SK-N-SH (cell line): ENCODE measurements around the gene SMAD5. TPM values are rescaled to one million over a fixed set of nuclear protein-coding genes. Genes with fewer than 3 reads are reported as not detected.

Source experiments
- CTCF ChIA-PET: fragments of 300-600, 350-600 bp; formaldehyde crosslinking; extraction: SDS; loops from one replicate; lab custom pipeline; 2021; lab: Yijun Ruan, JAX
- POLR2A ChIA-PET: fragments of 350-600 bp; sonication (Branson Sonifier 250); formaldehyde crosslinking; extraction: SDS; loops from one replicate; lab custom pipeline; 2020; ENCODE audit warnings: antibody characterized with exemption, inconsistent platforms; lab: Yijun Ruan, JAX
- DNase-seq: peaks from one replicate; pipeline ENCODE4 v3.0.0; 2012
- H2AFZ ChIP-seq: fragments of 200-600 bp; sonication (generic); 2 replicates; pipeline ENCODE4 v1.8.1; 2016; ENCODE audit warnings: antibody characterized with exemption, mild to moderate bottlenecking, low read depth
- H3F3A ChIP-seq: fragments of 200-600 bp; sonication (generic); replicated peaks from 2 replicates; pipeline ENCODE3; 2016; ENCODE audit warnings: antibody characterized with exemption, mild to moderate bottlenecking; ENCODE audit not compliant: insufficient read depth
- H3K27ac ChIP-seq, 2 experiments: fragments of 200-500 bp in 1 of 2; fragments of 200-600 bp in 1 of 2; sonication (Bioruptor generic) in 1 of 2; sonication (generic), shearing (Covaris generic) in 1 of 2; 2 replicates each; pipeline versions ENCODE4 v1.5.1 to v1.6.1; 2014 to 2016; ENCODE audit warnings: low read depth in 2 of 2, inconsistent platforms in 1 of 2, low read length in 1 of 2, mild to moderate bottlenecking in 1 of 2, mixed read lengths in 1 of 2
- H3K27me3 ChIP-seq: fragments of 200-600 bp; sonication (generic), shearing (Covaris generic); 2 replicates; pipeline ENCODE4 v1.6.1; 2016; ENCODE audit warnings: mixed run types; ENCODE audit not compliant: insufficient read depth
- H3K36me3 ChIP-seq, 2 experiments: fragments of 200-500 bp in 1 of 2; fragments of 200-600 bp in 1 of 2; sonication (Bioruptor generic) in 1 of 2; sonication (generic) in 1 of 2; replicated peaks in 1 of 2; 2 replicates each; pipeline versions ENCODE3 to v1.5.1; 2014 to 2016; ENCODE audit warnings: low read length in 1 of 2, mild to moderate bottlenecking in 1 of 2; ENCODE audit not compliant: insufficient read depth in 2 of 2, control insufficient read depth in 1 of 2
- H3K4me1 ChIP-seq, 2 experiments: fragments of 200-500 bp in 1 of 2; fragments of 200-600 bp in 1 of 2; sonication (Bioruptor generic) in 1 of 2; sonication (generic), shearing (Covaris generic) in 1 of 2; 2 replicates each; pipeline versions ENCODE4 v1.5.1 to v1.6.1; 2014 to 2016; ENCODE audit warnings: low read depth in 1 of 2, low read length in 1 of 2, mixed run types in 1 of 2; ENCODE audit not compliant: insufficient read depth in 2 of 2, control insufficient read depth in 1 of 2
- H3K4me2 ChIP-seq: fragments of 200-600 bp; sonication (generic), shearing (Covaris generic); 2 replicates; pipeline ENCODE4 v1.6.1; 2017; ENCODE audit warnings: mixed run types
- H3K4me3 ChIP-seq, 2 experiments: fragments of 200-500 bp in 1 of 2; fragments of 200-600 bp in 1 of 2; sonication (Bioruptor generic) in 1 of 2; sonication (generic), shearing (Covaris generic) in 1 of 2; 2 replicates each; pipeline versions ENCODE4 v1.5.1 to v1.8.1; 2014 to 2016; ENCODE audit warnings: low read depth in 2 of 2, inconsistent platforms in 1 of 2, low read length in 1 of 2, mild to moderate bottlenecking in 1 of 2, mixed read lengths in 1 of 2, moderate library complexity in 1 of 2
- H3K79me2 ChIP-seq: fragments of 200-600 bp; sonication (generic); 2 replicates; pipeline ENCODE4 v1.8.1; 2017; ENCODE audit warnings: mild to moderate bottlenecking; ENCODE audit not compliant: insufficient read depth
- H3K9ac ChIP-seq: fragments of 200-600 bp; sonication (generic); 2 replicates; pipeline ENCODE4 v1.6.1; 2017; ENCODE audit warnings: mixed run types
- H3K9me2 ChIP-seq: fragments of 200-600 bp; sonication (generic); 2 replicates; pipeline ENCODE4 v1.6.1; 2017; ENCODE audit warnings: mixed run types
- H3K9me3 ChIP-seq: fragments of 200-600 bp; sonication (generic); 2 replicates; pipeline ENCODE4 v1.6.1; 2017; ENCODE audit warnings: mixed run types, mild to moderate bottlenecking, moderate library complexity
- H4K20me1 ChIP-seq: fragments of 200-600 bp; sonication (generic); 2 replicates; pipeline ENCODE4 v1.6.1; 2017; ENCODE audit warnings: mild to moderate bottlenecking, mixed run types; ENCODE audit not compliant: insufficient read depth
- CHD2 ChIP-seq: fragments of 150-350 bp; IDR thresholded peaks from 2 replicates; pipeline ENCODE4 v1.6.1; 2018; ENCODE audit warnings: low read length; ENCODE audit not compliant: partially characterized antibody
- ELF1 ChIP-seq: IDR thresholded peaks from 2 replicates; pipeline ENCODE4 v1.4.0; 2012
- EZH2phosphoT487 ChIP-seq: fragments of 200-600 bp; sonication (generic); IDR thresholded peaks from 2 replicates; pipeline ENCODE4 v1.6.1; 2017; ENCODE audit warnings: low read depth, mixed run types, mild to moderate bottlenecking, antibody characterized with exemption, moderate library complexity, borderline replicate concordance
- FOSL2 ChIP-seq: IDR thresholded peaks from 2 replicates; pipeline ENCODE4 v1.4.0; 2012; ENCODE audit warnings: low read depth, mild to moderate bottlenecking, moderate library complexity, borderline replicate concordance
- JUND ChIP-seq: IDR thresholded peaks from 2 replicates; pipeline ENCODE4 v1.4.0; 2012
- NRF1 ChIP-seq: IDR thresholded peaks from 2 replicates; pipeline ENCODE4 v1.6.1; 2012; ENCODE audit warnings: low read depth, mild to moderate bottlenecking, low read length
- RAD21 ChIP-seq: IDR thresholded peaks from 2 replicates; pipeline ENCODE4 v1.6.1; 2012; ENCODE audit warnings: mild to moderate bottlenecking, low read length
- RCOR1 ChIP-seq: fragments of 150-350 bp; IDR thresholded peaks from 2 replicates; pipeline ENCODE4 v1.6.1; 2017; ENCODE audit warnings: antibody characterized with exemption, low read length
- TAF1 ChIP-seq: IDR thresholded peaks from 2 replicates; pipeline ENCODE4 v1.6.1; 2012; ENCODE audit warnings: low read depth, mild to moderate bottlenecking, low read length, moderate library complexity, borderline replicate concordance
- TCF12 ChIP-seq: IDR thresholded peaks from 2 replicates; pipeline ENCODE4 v1.4.0; 2012
- USF2 ChIP-seq: fragments of 150-350 bp; IDR thresholded peaks from 2 replicates; pipeline ENCODE4 v1.6.1; 2017; ENCODE audit warnings: antibody characterized with exemption, low read length, low read depth, borderline replicate concordance
- YY1 ChIP-seq: IDR thresholded peaks from 2 replicates; pipeline ENCODE4 v1.4.0; 2012; ENCODE audit warnings: low read depth, mild to moderate bottlenecking
- ZBTB33 ChIP-seq: IDR thresholded peaks from 2 replicates; pipeline ENCODE4 v1.4.0; 2012; ENCODE audit warnings: low read depth, borderline replicate concordance
- WGBS: methylation state at CpG from one replicate; pipeline ENCODE4 v1.1.6; 2017; ENCODE audit warnings: low lambda C conversion rate; 5-methylcytosine and 5-hydroxymethylcytosine counted together
- polyA plus RNA-seq, 3 experiments: library from polyadenylated mRNA; depleted of rRNA; stranded (reverse); fragments of >200 nt; gene quantifications; 2 replicates each; pipeline ENCODE4 v1.2.3, GENCODE V29; 2012
- TF ChIP-seq, protein P1 (sequence below): IDR thresholded peaks from 2 replicates; pipeline ENCODE4; 2012
- TF ChIP-seq, protein P2 (sequence below): IDR thresholded peaks from 2 replicates; pipeline ENCODE4 v1.4.0; 2012; ENCODE audit warnings: low read depth
- TF ChIP-seq, protein P3 (sequence below): IDR thresholded peaks from 2 replicates; pipeline ENCODE4 v1.6.1; 2012; ENCODE audit warnings: mild to moderate bottlenecking, low read depth, low read length, moderate library complexity

Gene SMAD5
- polyA plus RNA-seq, 1 of the 3 experiments (the other 2 are of a cell fraction), result 26.9 TPM

DNA sequence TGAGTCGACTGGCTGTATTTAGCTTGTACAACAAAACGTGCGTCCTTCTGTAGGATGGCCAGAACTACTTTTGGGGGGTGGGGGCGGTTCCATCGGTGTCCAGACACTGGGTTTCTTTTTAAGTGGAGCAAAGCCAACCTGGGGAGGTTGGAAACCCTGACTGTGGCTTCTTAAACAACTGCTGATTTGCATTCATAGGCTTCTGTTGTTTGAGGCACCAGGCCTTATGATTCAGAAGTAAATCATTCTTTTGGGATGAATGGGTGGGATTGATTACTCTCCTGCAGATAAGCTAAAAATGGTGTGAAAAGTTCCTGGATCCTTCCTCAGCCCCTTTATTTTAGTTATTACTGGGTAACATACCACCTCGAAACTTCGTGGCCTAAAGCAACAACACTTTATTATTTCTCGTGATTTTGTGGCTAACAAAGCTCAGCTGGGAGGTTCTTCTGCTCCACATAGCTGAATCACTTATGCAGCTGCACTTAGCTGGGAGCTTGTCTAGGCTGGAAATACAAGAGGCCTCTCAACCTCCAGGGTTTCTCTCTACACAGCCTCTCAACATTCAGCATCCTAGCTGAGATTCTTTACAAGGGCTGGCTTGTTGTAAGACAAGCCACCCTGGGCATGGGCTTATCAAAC, 72.5 kb downstream of the SMAD5 start:
- H3K9me2 ChIP-seq, result no peaks in the 10 kb centered on the region
- TF ChIP-seq NRF1, result no peak
- TF ChIP-seq TAF1, result no peak
- no peak for TF ChIP-seq CHD2
- no peak for TF ChIP-seq ZBTB33
- no peak for TF ChIP-seq USF2
- TF ChIP-seq ELF1, result no peak
- no peak for TF ChIP-seq JUND
- TF ChIP-seq, protein P1, sequence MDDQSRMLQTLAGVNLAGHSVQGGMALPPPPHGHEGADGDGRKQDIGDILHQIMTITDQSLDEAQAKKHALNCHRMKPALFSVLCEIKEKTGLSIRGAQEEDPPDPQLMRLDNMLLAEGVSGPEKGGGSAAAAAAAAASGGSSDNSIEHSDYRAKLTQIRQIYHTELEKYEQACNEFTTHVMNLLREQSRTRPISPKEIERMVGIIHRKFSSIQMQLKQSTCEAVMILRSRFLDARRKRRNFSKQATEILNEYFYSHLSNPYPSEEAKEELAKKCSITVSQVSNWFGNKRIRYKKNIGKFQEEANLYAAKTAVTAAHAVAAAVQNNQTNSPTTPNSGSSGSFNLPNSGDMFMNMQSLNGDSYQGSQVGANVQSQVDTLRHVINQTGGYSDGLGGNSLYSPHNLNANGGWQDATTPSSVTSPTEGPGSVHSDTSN, result no peak
- TF ChIP-seq, all 33 proteins: peak for 0
- H3K9me3 ChIP-seq, result no peaks in the 10 kb centered on the region
- H3K4me3 ChIP-seq, result no peak overlapping the region
- H3K9ac ChIP-seq, result no peak overlapping the region
- no peak overlapping the region for H2AFZ ChIP-seq
- H3K36me3 ChIP-seq, result no peaks in the 10 kb centered on the region
- H3K27ac ChIP-seq, result no peak overlapping the region
- DNase-seq, result no peak
- CTCF ChIA-PET, result interaction anchor here (0.8 to 13.8 kb wide), 4 partner anchors 6 to 639 kb away, joined by 3 to 109 read pairs (median 5); no protein-coding TSS in a partner anchor
- H3F3A ChIP-seq, result no peaks in the 10 kb centered on the region
- H4K20me1 ChIP-seq, result no peaks in the 10 kb centered on the region
- no peaks in the 10 kb centered on the region for H3K27me3 ChIP-seq
- H3K4me1 ChIP-seq, result no peaks in the 10 kb centered on the region
- WGBS, result 79% methylated on average over 8 of the region's 8 CpGs
- POLR2A ChIA-PET, result no interaction called here
- H3K4me2 ChIP-seq, result no peak overlapping the region
- H3K79me2 ChIP-seq, result no peaks in the 10 kb centered on the region

DNA sequence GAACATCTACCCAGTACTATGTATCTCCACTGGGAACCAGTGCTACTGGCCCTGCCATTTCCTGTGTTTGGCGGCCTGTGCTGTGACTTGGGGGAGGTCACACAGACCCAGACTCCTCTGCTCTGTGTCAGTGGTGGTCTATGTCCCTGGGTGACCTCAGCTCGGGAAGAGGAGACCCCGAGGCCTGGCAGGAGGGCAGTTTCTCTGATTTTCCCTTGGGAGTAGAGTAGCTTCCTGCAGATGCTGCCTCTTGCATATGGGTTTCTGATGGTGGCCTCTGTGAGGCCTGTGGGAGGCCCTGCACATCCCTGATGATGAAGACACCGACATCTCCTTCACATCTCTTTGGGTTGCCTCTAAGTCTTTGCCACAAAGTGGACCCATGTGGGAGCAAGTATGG, 73.3 kb downstream of the SMAD5 start:
- DNase-seq, result no peak
- Histone ChIP-seq H3F3A (no peaks in the 10 kb centered on the region), H3K9ac (no peak overlapping the region), H3K27ac (no peak overlapping the region), H3K4me3 (no peak overlapping the region), H3K9me3 (no peaks in the 10 kb centered on the region), H3K27me3 (no peaks in the 10 kb centered on the region), H3K36me3 (no peaks in the 10 kb centered on the region), H3K4me1 (no peaks in the 10 kb centered on the region), H3K9me2 (no peaks in the 10 kb centered on the region), H3K4me2 (no peak overlapping the region), H2AFZ (no peak overlapping the region), H3K79me2 (no peaks in the 10 kb centered on the region), H4K20me1 (no peaks in the 10 kb centered on the region)
- 40% methylated on average over 4 of the region's 4 CpGs for WGBS
- CTCF ChIA-PET, result interaction anchor here (1.0 to 2.0 kb wide), 2 partner anchors 10 to 318 kb away, joined by 3 to 7 read pairs; no protein-coding TSS in a partner anchor
- POLR2A ChIA-PET, result no interaction called here
- no peak for TF ChIP-seq EZH2phosphoT487
- no peak for TF ChIP-seq TCF12
- no peak for TF ChIP-seq RAD21
- TF ChIP-seq FOSL2, result no peak
- TF ChIP-seq, protein P2, sequence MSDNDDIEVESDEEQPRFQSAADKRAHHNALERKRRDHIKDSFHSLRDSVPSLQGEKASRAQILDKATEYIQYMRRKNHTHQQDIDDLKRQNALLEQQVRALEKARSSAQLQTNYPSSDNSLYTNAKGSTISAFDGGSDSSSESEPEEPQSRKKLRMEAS, result no peak
- TF ChIP-seq ELF1, result no peak
- TF ChIP-seq YY1, result no peak
- no peak for TF ChIP-seq ZBTB33
- TF ChIP-seq RCOR1, result no peak
- no peak for TF ChIP-seq JUND
- TF ChIP-seq, protein P3, sequence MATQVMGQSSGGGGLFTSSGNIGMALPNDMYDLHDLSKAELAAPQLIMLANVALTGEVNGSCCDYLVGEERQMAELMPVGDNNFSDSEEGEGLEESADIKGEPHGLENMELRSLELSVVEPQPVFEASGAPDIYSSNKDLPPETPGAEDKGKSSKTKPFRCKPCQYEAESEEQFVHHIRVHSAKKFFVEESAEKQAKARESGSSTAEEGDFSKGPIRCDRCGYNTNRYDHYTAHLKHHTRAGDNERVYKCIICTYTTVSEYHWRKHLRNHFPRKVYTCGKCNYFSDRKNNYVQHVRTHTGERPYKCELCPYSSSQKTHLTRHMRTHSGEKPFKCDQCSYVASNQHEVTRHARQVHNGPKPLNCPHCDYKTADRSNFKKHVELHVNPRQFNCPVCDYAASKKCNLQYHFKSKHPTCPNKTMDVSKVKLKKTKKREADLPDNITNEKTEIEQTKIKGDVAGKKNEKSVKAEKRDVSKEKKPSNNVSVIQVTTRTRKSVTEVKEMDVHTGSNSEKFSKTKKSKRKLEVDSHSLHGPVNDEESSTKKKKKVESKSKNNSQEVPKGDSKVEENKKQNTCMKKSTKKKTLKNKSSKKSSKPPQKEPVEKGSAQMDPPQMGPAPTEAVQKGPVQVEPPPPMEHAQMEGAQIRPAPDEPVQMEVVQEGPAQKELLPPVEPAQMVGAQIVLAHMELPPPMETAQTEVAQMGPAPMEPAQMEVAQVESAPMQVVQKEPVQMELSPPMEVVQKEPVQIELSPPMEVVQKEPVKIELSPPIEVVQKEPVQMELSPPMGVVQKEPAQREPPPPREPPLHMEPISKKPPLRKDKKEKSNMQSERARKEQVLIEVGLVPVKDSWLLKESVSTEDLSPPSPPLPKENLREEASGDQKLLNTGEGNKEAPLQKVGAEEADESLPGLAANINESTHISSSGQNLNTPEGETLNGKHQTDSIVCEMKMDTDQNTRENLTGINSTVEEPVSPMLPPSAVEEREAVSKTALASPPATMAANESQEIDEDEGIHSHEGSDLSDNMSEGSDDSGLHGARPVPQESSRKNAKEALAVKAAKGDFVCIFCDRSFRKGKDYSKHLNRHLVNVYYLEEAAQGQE, result no peak
